Adrenal gland (tissue), 5 donors: ENCODE data around the gene ZNF331.
"Not testable (repeated sequence)": the region's sequence is repeated elsewhere in the genome, so short reads cannot be mapped to it uniquely, and the experiment has no call there.

Experiments
- CTCF ChIP-seq, 6 experiments: fragments of 450-650 bp in 4 of 6; fragments of 200-600 bp in 2 of 6; sonication (generic) in 1 of 6; IDR thresholded peaks; 1 replicate in 5 of 6; 2 replicates in 1 of 6; pipeline versions ENCODE4 v1.5.1 to v1.8.0; 2016 to 2021; ENCODE audit warnings: antibody characterized with exemption in 6 of 6, mild to moderate bottlenecking in 2 of 6, moderate library complexity in 1 of 6
- POLR2A ChIP-seq, 2 donors: fragments of 450-650 bp; IDR thresholded peaks; one replicate each; pipeline ENCODE4 v1.6.1; 2017; ENCODE audit warnings: antibody characterized with exemption in 2 of 2, mild to moderate bottlenecking in 2 of 2, moderate library complexity in 1 of 2
- donor health status: DM: no; HTN: no; CAD: no.

- TF ChIP-seq CTCF, POLR2A (IDR thresholded peaks at IDR 0.05): not testable (repeated sequence)
Observed at GRCh38 chr19:53497311-53498023, 40.5 kb upstream of the ZNF331 start.
